Measurements from ENCODE around the gene CDC45. TPM values are rescaled to one million over a fixed set of nuclear protein-coding genes. Genes with fewer than 3 reads are reported as not detected.

Gene CDC45
- total RNA-seq, 1 donor from 2014 or later, result 10.0 TPM

DNA sequence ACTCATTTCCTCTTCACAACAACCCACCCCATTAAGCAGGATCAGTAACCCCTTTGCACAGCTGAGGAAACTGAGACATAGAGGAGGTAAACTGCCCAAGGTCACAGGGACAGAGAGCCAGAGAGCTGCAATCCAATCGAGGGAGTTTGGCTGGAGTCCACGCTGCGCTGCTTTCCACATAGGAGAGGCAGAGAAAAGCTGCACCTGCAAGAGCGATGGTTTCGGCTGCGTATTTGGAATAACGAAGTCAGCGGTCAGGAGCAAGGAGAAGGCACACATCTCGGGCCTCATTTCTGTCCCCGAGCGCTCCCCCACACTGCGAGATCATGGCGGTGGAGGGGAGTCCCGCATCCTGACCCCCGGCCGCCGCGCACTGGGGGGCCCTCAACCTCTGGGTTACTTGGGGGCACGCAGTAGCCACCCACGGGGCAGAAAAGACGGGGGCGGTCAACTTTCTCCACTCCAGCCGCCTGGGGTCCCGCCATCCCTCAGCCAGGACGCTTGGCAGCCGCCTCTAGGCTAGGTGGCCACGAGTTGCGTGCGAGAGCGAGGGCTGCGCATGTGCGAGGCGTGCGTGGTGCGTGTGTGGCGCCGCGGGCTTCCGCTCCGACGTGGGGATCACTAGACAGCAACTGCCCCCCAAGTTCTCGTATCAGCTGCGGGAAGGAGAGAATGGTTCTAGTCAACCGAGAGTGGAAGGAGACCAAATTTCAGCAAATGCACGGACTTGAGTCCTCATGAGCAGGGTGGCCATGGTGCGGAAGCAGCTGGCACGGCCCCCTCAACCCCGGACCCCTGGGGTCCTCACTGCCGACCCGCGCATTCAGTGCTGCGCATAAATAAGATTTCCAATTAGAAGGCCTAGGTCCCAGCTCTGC is 86.8 kb downstream of the CDC45 start:
- ATAC-seq, result no peak

- no peak for ATAC-seq
Measured at GRCh38 chr22:19567157-19568009, 87.7 kb downstream of the CDC45 start.

DNA sequence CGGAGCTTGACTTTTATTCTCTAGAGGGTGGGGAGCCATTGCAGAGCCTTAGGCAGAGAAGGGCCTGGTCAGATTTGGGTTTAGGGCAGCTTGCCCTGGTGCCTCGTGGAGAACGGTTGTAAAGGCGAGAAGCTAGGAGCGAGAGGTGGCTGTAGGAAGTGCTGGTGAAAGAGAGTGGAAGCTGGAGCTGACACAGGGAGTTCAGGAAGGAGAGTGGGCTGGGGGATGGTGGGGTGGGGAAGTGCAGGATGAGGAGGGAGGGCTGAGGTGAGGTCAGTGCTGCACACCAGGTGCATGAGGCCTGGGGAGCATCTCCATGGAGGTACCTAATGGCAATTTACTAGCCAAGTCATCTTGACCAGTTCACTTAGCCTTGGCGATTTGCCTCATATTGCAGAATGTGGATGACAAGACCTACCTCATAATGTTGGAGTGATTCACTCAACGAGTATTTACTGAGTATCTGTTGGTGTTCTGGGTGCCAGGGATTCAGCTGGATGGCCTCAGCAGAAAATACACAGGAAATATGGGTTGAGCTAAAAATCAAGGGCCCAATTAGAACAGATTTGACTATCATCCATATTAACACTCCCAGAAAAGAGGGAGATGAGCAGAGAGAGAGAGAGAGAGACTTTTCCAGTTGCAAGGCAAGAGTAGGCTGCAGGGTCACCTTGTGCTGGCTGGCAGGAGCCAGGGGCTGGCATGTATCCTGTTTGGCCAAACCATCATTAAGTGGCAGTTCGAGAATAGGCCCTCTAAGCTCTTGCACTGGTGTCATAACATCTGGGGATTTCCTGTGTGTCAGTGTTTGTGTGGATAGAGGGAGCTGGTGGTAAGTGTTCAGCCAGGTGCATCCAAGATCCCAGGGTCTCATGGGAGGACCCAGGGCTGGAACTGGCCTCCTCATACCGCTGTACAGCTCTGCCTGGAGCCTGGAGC is 88.9 kb downstream of the CDC45 start:
- ATAC-seq, result peak; percentile 6

DNA sequence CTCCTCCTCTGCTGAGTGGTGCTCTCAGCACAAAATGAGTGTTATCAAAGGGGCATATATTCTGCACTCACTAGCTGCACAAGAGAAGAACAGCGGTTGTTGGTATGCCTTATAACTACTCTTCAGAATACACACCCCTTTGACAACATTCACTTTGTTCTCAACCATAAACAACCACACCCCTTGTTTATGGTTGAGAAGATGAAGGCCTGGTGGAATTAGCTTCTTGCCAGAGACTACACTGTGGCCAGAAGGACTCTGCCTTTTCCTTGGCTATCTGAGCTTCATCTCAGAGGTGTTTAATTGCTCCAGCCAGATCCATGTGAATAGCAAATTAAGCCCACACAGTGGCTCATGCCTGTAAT is 89.5 kb downstream of the CDC45 start:
- ATAC-seq, result no peak

DNA sequence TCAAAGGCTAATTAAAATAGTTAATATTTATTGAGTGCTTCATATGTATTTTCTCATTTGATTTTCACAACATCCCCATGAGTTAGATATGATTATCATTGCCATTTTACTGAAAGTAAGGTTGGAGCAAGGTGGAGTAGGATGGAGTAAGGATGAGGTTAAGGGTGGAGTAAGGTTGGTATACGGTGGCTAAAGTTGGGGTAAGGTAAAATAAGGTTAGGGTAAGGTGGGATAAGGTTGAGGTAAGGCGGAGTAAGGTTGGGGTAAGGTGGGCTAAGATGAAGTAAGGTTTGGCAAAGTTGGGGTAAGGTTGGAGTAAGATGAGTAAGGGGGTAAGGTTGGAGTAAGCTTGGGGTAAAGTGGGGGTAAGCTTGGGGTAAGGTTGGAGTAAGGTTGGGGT is 90.3 kb downstream of the CDC45 start:
- ATAC-seq, result no peak

Other genes with a start within 250 kb of the CDC45 start
- gene CLTCL1, start 188.2 kb upstream of the CDC45 start, total RNA-seq, result 6.8 TPM
- 15.8 TPM for gene HIRA, start 48.2 kb upstream of the CDC45 start, total RNA-seq
- gene MRPL40, start 47.4 kb upstream of the CDC45 start, total RNA-seq, result 26.4 TPM
- gene C22orf39, start 32.2 kb upstream of the CDC45 start, total RNA-seq, result 11.8 TPM
- 57.9 TPM for gene UFD1, start 727 bp upstream of the CDC45 start, total RNA-seq
- 10.4 TPM for gene CLDN5, start 44.5 kb downstream of the CDC45 start, total RNA-seq
- gene SEPTIN5, start 234.6 kb downstream of the CDC45 start, total RNA-seq, result 31.3 TPM
- 2.0 TPM for gene GP1BB, start 243.6 kb downstream of the CDC45 start, total RNA-seq

Measured in esophagus mucosa (tissue), 1 donor.